ENCODE results near the gene PRSS57. TPM values are rescaled to one million over a fixed set of nuclear protein-coding genes. Genes with fewer than 3 reads are reported as not detected.

Gene PRSS57
- total RNA-seq, 4 donors from 2014 or later, result not detected

- intact Hi-C loops (cut with DNase I), result no loop called here
- DNase-seq, result no peak
- Histone ChIP-seq H3K36me3 (no peaks in the 10 kb centered on the region), H3K4me1 (peaks cover 20 to 30% of the 10 kb centered on the region in 2 donors), H3K4me3 (replicated peaks in 1 of 3) (no peak overlapping the region), H3K27me3 (no peaks in the 10 kb centered on the region), H3K9me3 (no peaks in the 10 kb centered on the region), H3K27ac (no peak overlapping the region)
- WGBS, 2 donors, result 87 to 94% methylated on average over 4 to 7 of the region's 19 CpGs
- no peak for TF ChIP-seq POLR2A (IDR thresholded peaks at IDR 0.05)
- TF ChIP-seq CTCF (IDR thresholded peaks at IDR 0.05), result no peak
Observed at GRCh38 chr19:657611-658010, 37.6 kb downstream of the PRSS57 start.

DNA sequence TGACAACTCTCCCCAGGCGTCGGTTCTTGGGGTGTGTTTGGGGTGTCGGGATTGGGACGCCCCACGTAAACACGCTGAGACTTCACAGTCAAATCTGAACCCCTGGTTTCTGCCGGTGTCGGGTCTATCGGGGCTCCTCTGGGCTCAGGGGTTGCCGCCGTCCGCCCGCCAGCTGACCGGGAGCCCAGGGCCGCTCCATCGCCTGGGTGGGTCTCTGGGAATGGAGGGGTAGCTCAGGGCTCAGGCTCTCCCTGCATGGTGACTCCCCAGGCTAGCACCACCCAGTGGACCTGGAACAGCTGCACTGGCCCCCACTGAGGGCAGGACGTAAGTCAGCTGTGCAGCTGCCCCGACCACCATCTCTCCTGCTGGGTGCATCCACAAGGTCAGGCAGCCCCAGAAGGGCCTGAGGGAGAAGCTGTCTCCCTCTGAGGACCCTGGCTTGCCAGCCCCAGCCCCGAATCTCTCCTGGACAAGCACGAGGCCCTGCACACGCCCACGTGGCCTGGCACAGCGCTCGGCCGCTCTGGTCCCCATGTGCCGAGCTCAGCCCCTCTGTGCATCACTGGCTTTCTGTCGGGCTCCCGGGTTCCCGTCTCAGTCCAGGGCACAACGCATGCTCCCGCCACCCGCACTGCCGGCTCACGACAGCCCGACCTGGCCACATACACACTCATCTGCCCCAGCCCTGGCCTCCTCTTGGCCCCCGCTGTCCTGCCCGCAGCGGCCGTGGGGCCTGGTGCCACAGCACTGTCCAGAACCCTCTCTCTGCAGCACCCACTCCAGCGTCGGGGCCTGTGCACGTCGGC, 38.3 kb downstream of the PRSS57 start:
- DNase-seq, result no peak
- WGBS, 2 donors, result 87 to 92% methylated on average over 22 to 30 of the region's 43 CpGs
- no peak for TF ChIP-seq POLR2A (IDR thresholded peaks at IDR 0.05)
- TF ChIP-seq CTCF (IDR thresholded peaks at IDR 0.05), result no peak
- intact Hi-C loops (cut with DNase I), result no loop called here
- Histone ChIP-seq H3K27ac (no peak overlapping the region), H3K27me3 (no peaks in the 10 kb centered on the region), H3K36me3 (no peaks in the 10 kb centered on the region), H3K4me1 (peaks cover 18 to 30% of the 10 kb centered on the region in 2 donors), H3K4me3 (replicated peaks in 1 of 3) (no peak overlapping the region), H3K9me3 (no peaks in the 10 kb centered on the region)

- no peak for DNase-seq
- intact Hi-C loops (cut with DNase I), result no loop called here
- H3K27me3 ChIP-seq, result no peaks in the 10 kb centered on the region
- no peaks in the 10 kb centered on the region for H3K9me3 ChIP-seq
- H3K4me1 ChIP-seq, result peaks cover 6 to 17% of the 10 kb centered on the region in 2 donors
- TF ChIP-seq CTCF (IDR thresholded peaks at IDR 0.05) (no peak), POLR2A (IDR thresholded peaks at IDR 0.05) (no peak)
- H3K27ac ChIP-seq, result no peak overlapping the region
- H3K36me3 ChIP-seq, result peaks cover 7 to 10% of the 10 kb centered on the region in 2 donors
- 81 to 83% methylated on average over 12 to 15 of the region's 17 CpGs for WGBS, 2 donors
- no peak overlapping the region for H3K4me3 ChIP-seq (replicated peaks in 1 of 3)
Observed at GRCh38 chr19:655691-656090, 39.6 kb downstream of the PRSS57 start.

GRCh38 chr19:653425-653824, 41.8 kb downstream of the PRSS57 start:
- 82 to 86% methylated on average over 6 to 15 of the region's 17 CpGs for WGBS, 2 donors
- Histone ChIP-seq H3K4me1 (no peaks in the 10 kb centered on the region), H3K27me3 (no peaks in the 10 kb centered on the region), H3K4me3 (replicated peaks in 1 of 3) (no peak overlapping the region), H3K36me3 (peaks cover 19 to 28% of the 10 kb centered on the region in 2 donors), H3K9me3 (no peaks in the 10 kb centered on the region), H3K27ac (no peak overlapping the region)
- TF ChIP-seq CTCF (IDR thresholded peaks at IDR 0.05) (no peak), POLR2A (IDR thresholded peaks at IDR 0.05) (no peak)
- DNase-seq, result no peak
- intact Hi-C loops (cut with DNase I), result no loop called here
